ENCODE measurements around the gene RGS7.
"Not testable (repeated sequence)": the region's sequence is repeated elsewhere in the genome, so short reads cannot be mapped to it uniquely, and the experiment has no call there.

RGS7 gene

DNA sequence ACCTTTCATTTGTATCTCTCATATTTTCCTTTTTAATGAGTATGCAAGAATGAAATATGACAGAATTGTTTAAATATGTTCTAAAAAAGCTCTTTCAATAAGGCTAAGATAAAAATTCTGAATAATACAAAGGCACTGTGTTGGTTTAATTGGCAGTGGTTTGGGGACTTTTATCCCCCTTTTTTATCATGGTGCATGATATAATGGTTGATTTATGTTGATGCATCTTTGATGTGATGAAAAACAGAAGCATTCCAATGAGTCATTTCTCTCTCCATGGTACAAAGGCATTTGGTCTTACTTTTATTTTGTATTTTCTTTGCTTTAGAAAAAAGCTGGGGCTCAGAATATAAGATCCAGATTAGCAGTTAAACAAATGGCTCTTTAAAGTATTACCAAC lies 617.9 kb downstream of the RGS7 start:
- Histone ChIP-seq H3K27me3 (ENCODE audit: control insufficient read depth in 2 of 2, insufficient read depth in 2 of 2, low read length in 2 of 2) (no peaks in the 10 kb centered on the region), H3K9me3 (ENCODE audit: control insufficient read depth in 2 of 2, low read length in 2 of 2) (no peaks in the 10 kb centered on the region), H3K36me3 (ENCODE audit: control insufficient read depth in 2 of 2, insufficient read depth in 2 of 2, low read length in 2 of 2) (no peaks in the 10 kb centered on the region), H3K27ac (ENCODE audit: low read depth in 2 of 2, low read length in 2 of 2) (no peak overlapping the region), H3K4me3 (ENCODE audit: low read length in 2 of 2) (no peak overlapping the region), H3K4me1 (ENCODE audit: control insufficient read depth in 2 of 2, insufficient read depth in 2 of 2, low read length in 2 of 2) (peaks cover 0 to 2% of the 10 kb centered on the region in 2 donors), H3K9ac (ENCODE audit: low read depth in 1 of 2, low read length in 2 of 2) (no peak overlapping the region)

DNA sequence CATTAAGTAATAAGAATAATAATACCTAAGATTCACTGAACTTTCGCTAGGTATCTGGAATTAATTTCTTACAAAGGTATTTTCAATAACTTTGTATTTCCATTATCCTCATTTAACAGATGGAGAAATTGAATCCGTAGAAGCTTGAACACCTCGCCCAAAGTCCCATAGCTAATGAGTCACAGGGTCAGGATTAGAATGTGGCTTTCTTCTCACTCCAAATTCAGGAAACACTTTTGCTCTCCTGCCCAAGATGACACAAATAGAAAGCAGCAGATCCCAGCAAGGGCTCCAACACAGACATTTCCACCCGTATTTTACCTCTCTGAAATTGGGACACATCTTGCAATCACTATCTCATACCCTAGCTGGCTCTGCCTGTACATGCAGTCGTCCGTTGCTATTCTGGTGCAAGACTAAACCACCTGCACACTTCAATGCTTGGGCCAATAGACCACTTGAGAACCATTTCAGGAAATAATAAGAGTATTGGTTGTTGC lies 619.2 kb downstream of the RGS7 start:
- H3K27me3 ChIP-seq (ENCODE audit: control insufficient read depth in 2 of 2, insufficient read depth in 2 of 2, low read length in 2 of 2) = no peaks in the 10 kb centered on the region
- no peak overlapping the region for H3K4me3 ChIP-seq (ENCODE audit: low read length in 2 of 2)
- H3K36me3 ChIP-seq (ENCODE audit: control insufficient read depth in 2 of 2, insufficient read depth in 2 of 2, low read length in 2 of 2) = no peaks in the 10 kb centered on the region
- no peaks in the 10 kb centered on the region for H3K4me1 ChIP-seq (ENCODE audit: control insufficient read depth in 2 of 2, insufficient read depth in 2 of 2, low read length in 2 of 2)
- H3K9me3 ChIP-seq (ENCODE audit: control insufficient read depth in 2 of 2, low read length in 2 of 2) = no peaks in the 10 kb centered on the region
- no peak overlapping the region for H3K9ac ChIP-seq (ENCODE audit: low read depth in 1 of 2, low read length in 2 of 2)
- H3K27ac ChIP-seq (ENCODE audit: low read depth in 2 of 2, low read length in 2 of 2) = no peak overlapping the region

DNA sequence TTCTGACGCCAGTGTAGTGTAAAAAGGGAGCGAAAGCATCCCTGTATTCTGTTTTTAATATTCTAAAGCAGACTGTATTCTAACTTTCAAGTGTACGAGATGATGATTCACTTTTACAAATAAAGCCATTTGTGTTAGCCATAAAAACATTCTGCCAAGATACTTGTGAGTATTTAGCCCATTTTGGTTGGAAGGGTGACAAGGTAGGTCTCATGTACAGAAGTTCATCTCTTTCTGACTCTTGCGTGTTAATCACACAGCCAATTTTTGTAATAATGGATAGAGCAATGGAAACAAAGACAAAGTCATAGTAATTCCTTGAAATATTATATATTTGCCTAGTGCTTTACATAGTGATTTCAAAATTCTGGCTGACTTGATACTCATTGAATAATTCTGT lies 619.7 kb downstream of the RGS7 start:
- no peak overlapping the region for H3K9ac ChIP-seq (ENCODE audit: low read depth in 1 of 2, low read length in 2 of 2)
- no peak overlapping the region for H3K27ac ChIP-seq (ENCODE audit: low read depth in 2 of 2, low read length in 2 of 2)
- H3K4me3 ChIP-seq (ENCODE audit: low read length in 2 of 2) = no peak overlapping the region
- no peaks in the 10 kb centered on the region for H3K36me3 ChIP-seq (ENCODE audit: control insufficient read depth in 2 of 2, insufficient read depth in 2 of 2, low read length in 2 of 2)
- H3K9me3 ChIP-seq (ENCODE audit: control insufficient read depth in 2 of 2, low read length in 2 of 2) = no peaks in the 10 kb centered on the region
- no peaks in the 10 kb centered on the region for H3K27me3 ChIP-seq (ENCODE audit: control insufficient read depth in 2 of 2, insufficient read depth in 2 of 2, low read length in 2 of 2)
- no peaks in the 10 kb centered on the region for H3K4me1 ChIP-seq (ENCODE audit: control insufficient read depth in 2 of 2, insufficient read depth in 2 of 2, low read length in 2 of 2)

DNA sequence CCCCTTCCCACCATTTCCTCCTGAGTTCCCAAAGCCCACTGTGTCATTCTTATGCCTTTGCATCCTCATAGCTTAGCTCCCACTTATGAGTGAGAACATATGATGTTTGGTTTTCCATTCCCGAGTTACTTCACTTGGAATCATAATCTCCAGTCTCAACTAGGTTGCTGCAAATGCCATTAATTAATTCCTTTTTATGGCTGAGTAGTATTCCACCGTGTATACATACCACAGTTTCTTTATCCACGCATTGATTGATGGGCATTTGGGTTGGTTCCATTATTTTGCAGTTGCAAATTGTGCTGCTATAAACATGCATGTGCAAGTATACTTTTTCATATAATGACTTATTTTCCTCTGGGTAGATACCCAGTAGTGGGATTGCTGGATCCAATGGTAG lies 622.3 kb downstream of the RGS7 start:
- not testable (repeated sequence) for H3K9ac ChIP-seq (ENCODE audit: low read depth in 1 of 2, low read length in 2 of 2)

GRCh38 chr1:240734001-240734400 lies 623.0 kb downstream of the RGS7 start:
- H3K4me1 ChIP-seq (ENCODE audit: control insufficient read depth in 2 of 2, insufficient read depth in 2 of 2, low read length in 2 of 2) = no peaks in the 10 kb centered on the region
- no peaks in the 10 kb centered on the region for H3K27me3 ChIP-seq (ENCODE audit: control insufficient read depth in 2 of 2, insufficient read depth in 2 of 2, low read length in 2 of 2)
- no peaks in the 10 kb centered on the region for H3K9me3 ChIP-seq (ENCODE audit: control insufficient read depth in 2 of 2, low read length in 2 of 2)
- no peak overlapping the region for H3K4me3 ChIP-seq (ENCODE audit: low read length in 2 of 2)
- H3K27ac ChIP-seq (ENCODE audit: low read depth in 2 of 2, low read length in 2 of 2) = no peak overlapping the region
- H3K9ac ChIP-seq (ENCODE audit: low read depth in 1 of 2, low read length in 2 of 2) = no peak overlapping the region
- H3K36me3 ChIP-seq (ENCODE audit: control insufficient read depth in 2 of 2, insufficient read depth in 2 of 2, low read length in 2 of 2) = no peaks in the 10 kb centered on the region

More for the DNA sequence above, 622.3 kb downstream of the RGS7 start:
- H3K27ac ChIP-seq (ENCODE audit: low read depth in 2 of 2, low read length in 2 of 2); H3K4me1 ChIP-seq (ENCODE audit: control insufficient read depth in 2 of 2, insufficient read depth in 2 of 2, low read length in 2 of 2); H3K27me3 ChIP-seq (ENCODE audit: control insufficient read depth in 2 of 2, insufficient read depth in 2 of 2, low read length in 2 of 2); H3K4me3 ChIP-seq (ENCODE audit: low read length in 2 of 2); H3K9me3 ChIP-seq (ENCODE audit: control insufficient read depth in 2 of 2, low read length in 2 of 2); H3K36me3 ChIP-seq (ENCODE audit: control insufficient read depth in 2 of 2, insufficient read depth in 2 of 2, low read length in 2 of 2): not testable (repeated sequence)

DNA sequence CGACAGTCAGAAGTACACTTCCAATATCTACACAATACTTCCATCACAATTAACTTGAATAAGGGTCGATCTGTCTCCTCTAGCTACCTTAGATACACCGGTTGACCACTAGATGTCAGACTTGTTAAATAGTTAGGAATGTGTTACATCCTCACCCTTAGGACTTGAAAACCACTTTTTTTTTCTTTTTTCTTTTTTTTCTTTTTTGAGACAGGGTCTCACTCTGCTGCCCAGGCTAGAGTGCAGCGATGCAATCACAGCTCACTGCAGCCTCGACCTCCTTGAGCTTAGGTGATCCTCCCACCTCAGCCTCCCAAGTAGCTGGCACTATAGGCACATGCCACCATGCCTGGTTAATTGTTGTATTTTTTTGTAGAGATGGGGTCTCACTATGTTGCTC lies 624.6 kb downstream of the RGS7 start:
- no peaks in the 10 kb centered on the region for H3K27me3 ChIP-seq (ENCODE audit: control insufficient read depth in 2 of 2, insufficient read depth in 2 of 2, low read length in 2 of 2)
- H3K4me1 ChIP-seq (ENCODE audit: control insufficient read depth in 2 of 2, insufficient read depth in 2 of 2, low read length in 2 of 2) = no peaks in the 10 kb centered on the region
- no peaks in the 10 kb centered on the region for H3K36me3 ChIP-seq (ENCODE audit: control insufficient read depth in 2 of 2, insufficient read depth in 2 of 2, low read length in 2 of 2)
- H3K4me3 ChIP-seq (ENCODE audit: low read length in 2 of 2) = no peak overlapping the region
- H3K9ac ChIP-seq (ENCODE audit: low read depth in 1 of 2, low read length in 2 of 2) = no peak overlapping the region
- no peaks in the 10 kb centered on the region for H3K9me3 ChIP-seq (ENCODE audit: control insufficient read depth in 2 of 2, low read length in 2 of 2)
- H3K27ac ChIP-seq (ENCODE audit: low read depth in 2 of 2, low read length in 2 of 2) = no peak overlapping the region

Data from mucosa of rectum (tissue), 2 donors.